SK-N-MC (cell line): ENCODE measurements around the gene COQ9.
A peak's percentile ranks its signal among the peaks of the same experiment; 100 is the strongest.

Source experiments
- DNase-seq: peaks from one replicate; pipeline ENCODE4 v3.0.0-alpha.2; 2011; ENCODE audit warnings: low read depth, low spot score
- H3K27ac ChIP-seq: fragments of 200-600 bp; sonication (generic); 2 replicates; pipeline ENCODE4 v1.5.1; 2016; ENCODE audit warnings: mixed run types
- H3K36me3 ChIP-seq: fragments of 200-600 bp; sonication (generic); 2 replicates; pipeline ENCODE4 v1.6.1; 2017; ENCODE audit warnings: antibody characterized with exemption, low read length, mixed read lengths; ENCODE audit not compliant: insufficient read depth
- H3K4me3 ChIP-seq: fragments of 200-600 bp; sonication (generic); 2 replicates; pipeline ENCODE4 v1.5.1; 2016
- H3K9ac ChIP-seq: fragments of 200-600 bp; sonication (generic); 2 replicates; pipeline ENCODE4 v1.8.0; 2017; ENCODE audit warnings: mixed run types, mixed read lengths; ENCODE audit not compliant: insufficient read length
- H3K9me3 ChIP-seq: fragments of 200-600 bp; sonication (generic); 2 replicates; pipeline ENCODE4 v1.6.1; 2017; ENCODE audit warnings: low read depth, mild to moderate bottlenecking, antibody characterized with exemption, low read length, moderate library complexity, mixed read lengths
- EZH2 ChIP-seq: fragments of 200-600 bp; sonication (generic); IDR thresholded peaks from one replicate; pipeline ENCODE4 v1.6.1; 2017; ENCODE audit warnings: antibody characterized with exemption
- FOXP2 ChIP-seq: optimal IDR thresholded peaks from 2 replicates; pipeline ENCODE3; 2011; ENCODE audit warnings: mild to moderate bottlenecking, moderate library complexity; ENCODE audit not compliant: insufficient read depth; ENCODE audit errors: extremely low read length, control extremely low read depth
- POLR2AphosphoS5 ChIP-seq: IDR thresholded peaks from 2 replicates; pipeline ENCODE4 v1.6.1; 2012; ENCODE audit warnings: mild to moderate bottlenecking, low read depth, low read length, borderline replicate concordance

The COQ9 gene

GRCh38 chr16:57422026-57422944 lies 25.0 kb upstream of the COQ9 start:
- no peaks in the 10 kb centered on the region for H3K9me3 ChIP-seq
- no peak overlapping the region for H3K9ac ChIP-seq
- no peak for DNase-seq
- no peaks in the 10 kb centered on the region for H3K36me3 ChIP-seq
- H3K27ac ChIP-seq = peak overlapping the region; percentile 46; the same call in 1 of the 2 replicates
- TF ChIP-seq POLR2AphosphoS5 (no peak), EZH2 (no peak), FOXP2 (no peak)
- no peak overlapping the region for H3K4me3 ChIP-seq

GRCh38 chr16:57423152-57423551 lies 24.1 kb upstream of the COQ9 start:
- no peaks in the 10 kb centered on the region for H3K9me3 ChIP-seq
- no peak overlapping the region for H3K4me3 ChIP-seq
- H3K27ac ChIP-seq = no peak overlapping the region
- DNase-seq = no peak
- H3K36me3 ChIP-seq = no peaks in the 10 kb centered on the region
- no peak for TF ChIP-seq POLR2AphosphoS5
- no peak for TF ChIP-seq EZH2
- no peak for TF ChIP-seq FOXP2
- H3K9ac ChIP-seq = no peak overlapping the region

- Histone ChIP-seq H3K4me3 (no peak overlapping the region), H3K27ac (no peak overlapping the region), H3K36me3 (no peaks in the 10 kb centered on the region; the same call in 1 of the 2 replicates), H3K9me3 (no peaks in the 10 kb centered on the region), H3K9ac (no peak overlapping the region)
- no peak for TF ChIP-seq POLR2AphosphoS5
- TF ChIP-seq EZH2 = no peak
- no peak for TF ChIP-seq FOXP2
- DNase-seq = no peak
Observed at GRCh38 chr16:57424583-57424982, 22.7 kb upstream of the COQ9 start.

- Histone ChIP-seq H3K36me3 (peaks cover 5% of the 10 kb centered on the region; the same call in 1 of the 2 replicates), H3K9me3 (no peaks in the 10 kb centered on the region), H3K27ac (no peak overlapping the region), H3K4me3 (no peak overlapping the region), H3K9ac (no peak overlapping the region)
- no peak for DNase-seq
- TF ChIP-seq POLR2AphosphoS5 (no peak), EZH2 (no peak), FOXP2 (no peak)
Observed at GRCh38 chr16:57426356-57426755, 20.9 kb upstream of the COQ9 start.

GRCh38 chr16:57427307-57427706 lies 20.0 kb upstream of the COQ9 start:
- no peak for DNase-seq

GRCh38 chr16:57427824-57428223 lies 19.5 kb upstream of the COQ9 start:
- TF ChIP-seq POLR2AphosphoS5 (no peak), FOXP2 (no peak), EZH2 (no peak)
- no peak overlapping the region for H3K9ac ChIP-seq
- no peak overlapping the region for H3K27ac ChIP-seq
- H3K36me3 ChIP-seq = peaks cover 10% of the 10 kb centered on the region; the same call in 1 of the 2 replicates
- DNase-seq = no peak
- no peaks in the 10 kb centered on the region for H3K9me3 ChIP-seq
- no peak overlapping the region for H3K4me3 ChIP-seq

More at GRCh38 chr16:57427307-57427706, 20.0 kb upstream of the COQ9 start:
- H3K27ac ChIP-seq = no peak overlapping the region
- H3K9me3 ChIP-seq = no peaks in the 10 kb centered on the region
- no peak overlapping the region for H3K4me3 ChIP-seq
- H3K9ac ChIP-seq = no peak overlapping the region
- peaks cover 6% of the 10 kb centered on the region; the same call in 1 of the 2 replicates for H3K36me3 ChIP-seq
- no peak for TF ChIP-seq EZH2
- no peak for TF ChIP-seq POLR2AphosphoS5
- no peak for TF ChIP-seq FOXP2

- Histone ChIP-seq H3K9me3 (no peaks in the 10 kb centered on the region), H3K36me3 (peaks cover 26% of the 10 kb centered on the region; the same call in 1 of the 2 replicates), H3K9ac (no peak overlapping the region), H3K4me3 (no peak overlapping the region), H3K27ac (no peak overlapping the region)
- TF ChIP-seq FOXP2 (no peak), EZH2 (no peak), POLR2AphosphoS5 (no peak)
- DNase-seq = no peak
Observed at GRCh38 chr16:57430955-57431354, 16.3 kb upstream of the COQ9 start.

GRCh38 chr16:57432505-57432904 lies 14.8 kb upstream of the COQ9 start:
- no peak overlapping the region for H3K9ac ChIP-seq
- no peak overlapping the region for H3K27ac ChIP-seq
- DNase-seq = no peak
- no peak for TF ChIP-seq POLR2AphosphoS5
- TF ChIP-seq EZH2 = no peak
- no peak for TF ChIP-seq FOXP2
- H3K36me3 ChIP-seq = peaks cover 28% of the 10 kb centered on the region; the same call in 1 of the 2 replicates
- no peaks in the 10 kb centered on the region for H3K9me3 ChIP-seq
- no peak overlapping the region for H3K4me3 ChIP-seq

- TF ChIP-seq POLR2AphosphoS5 (no peak), EZH2 (no peak), FOXP2 (no peak)
- no peak overlapping the region for H3K9ac ChIP-seq
- no peak overlapping the region for H3K4me3 ChIP-seq
- H3K27ac ChIP-seq = no peak overlapping the region
- peaks cover 28% of the 10 kb centered on the region; the same call in 1 of the 2 replicates for H3K36me3 ChIP-seq
- no peak for DNase-seq
- no peaks in the 10 kb centered on the region for H3K9me3 ChIP-seq
Observed at GRCh38 chr16:57432989-57433388, 14.3 kb upstream of the COQ9 start.
